HL-60 (cell line): ENCODE data around the gene PIK3CD.

Experiments
- POLR2AphosphoS5 ChIP-seq: IDR thresholded peaks from 2 replicates; pipeline ENCODE4 v1.6.1; 2012; ENCODE audit warnings: low read depth
- TF ChIP-seq, protein P1 (sequence below): IDR thresholded peaks from one replicate; pipeline ENCODE4 v1.5.1; 2011; ENCODE audit warnings: low read length, control low read depth, inconsistent platforms; ENCODE audit not compliant: insufficient read depth
- TF ChIP-seq, protein P2 (sequence below): IDR thresholded peaks from 2 replicates; pipeline ENCODE4 v1.6.1; 2012; ENCODE audit warnings: low read depth; ENCODE audit not compliant: insufficient replicate concordance

DNA sequence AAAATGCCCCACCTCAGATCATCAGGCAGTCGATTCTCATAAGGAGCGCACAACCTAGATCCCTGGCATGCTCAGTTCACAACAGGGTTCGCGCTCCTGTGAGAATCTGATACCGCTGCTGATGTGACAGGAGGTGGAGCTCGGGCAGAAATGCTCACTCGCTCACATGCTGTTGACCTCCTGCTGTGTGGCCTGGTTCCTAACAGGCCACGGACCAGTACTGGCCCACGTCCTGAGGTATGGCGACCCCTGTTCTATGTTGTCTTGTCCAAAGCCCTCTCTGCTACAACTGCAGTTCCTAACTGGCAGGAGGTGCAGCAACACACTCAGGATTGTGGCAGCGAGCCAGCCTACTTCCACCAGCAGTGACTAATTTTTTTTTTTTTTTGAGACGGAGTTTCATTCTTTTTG lies 101.6 kb downstream of the PIK3CD start:
- TF ChIP-seq, protein P1, sequence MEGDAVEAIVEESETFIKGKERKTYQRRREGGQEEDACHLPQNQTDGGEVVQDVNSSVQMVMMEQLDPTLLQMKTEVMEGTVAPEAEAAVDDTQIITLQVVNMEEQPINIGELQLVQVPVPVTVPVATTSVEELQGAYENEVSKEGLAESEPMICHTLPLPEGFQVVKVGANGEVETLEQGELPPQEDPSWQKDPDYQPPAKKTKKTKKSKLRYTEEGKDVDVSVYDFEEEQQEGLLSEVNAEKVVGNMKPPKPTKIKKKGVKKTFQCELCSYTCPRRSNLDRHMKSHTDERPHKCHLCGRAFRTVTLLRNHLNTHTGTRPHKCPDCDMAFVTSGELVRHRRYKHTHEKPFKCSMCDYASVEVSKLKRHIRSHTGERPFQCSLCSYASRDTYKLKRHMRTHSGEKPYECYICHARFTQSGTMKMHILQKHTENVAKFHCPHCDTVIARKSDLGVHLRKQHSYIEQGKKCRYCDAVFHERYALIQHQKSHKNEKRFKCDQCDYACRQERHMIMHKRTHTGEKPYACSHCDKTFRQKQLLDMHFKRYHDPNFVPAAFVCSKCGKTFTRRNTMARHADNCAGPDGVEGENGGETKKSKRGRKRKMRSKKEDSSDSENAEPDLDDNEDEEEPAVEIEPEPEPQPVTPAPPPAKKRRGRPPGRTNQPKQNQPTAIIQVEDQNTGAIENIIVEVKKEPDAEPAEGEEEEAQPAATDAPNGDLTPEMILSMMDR: no peak
- no peak for TF ChIP-seq POLR2AphosphoS5
- TF ChIP-seq, protein P2, sequence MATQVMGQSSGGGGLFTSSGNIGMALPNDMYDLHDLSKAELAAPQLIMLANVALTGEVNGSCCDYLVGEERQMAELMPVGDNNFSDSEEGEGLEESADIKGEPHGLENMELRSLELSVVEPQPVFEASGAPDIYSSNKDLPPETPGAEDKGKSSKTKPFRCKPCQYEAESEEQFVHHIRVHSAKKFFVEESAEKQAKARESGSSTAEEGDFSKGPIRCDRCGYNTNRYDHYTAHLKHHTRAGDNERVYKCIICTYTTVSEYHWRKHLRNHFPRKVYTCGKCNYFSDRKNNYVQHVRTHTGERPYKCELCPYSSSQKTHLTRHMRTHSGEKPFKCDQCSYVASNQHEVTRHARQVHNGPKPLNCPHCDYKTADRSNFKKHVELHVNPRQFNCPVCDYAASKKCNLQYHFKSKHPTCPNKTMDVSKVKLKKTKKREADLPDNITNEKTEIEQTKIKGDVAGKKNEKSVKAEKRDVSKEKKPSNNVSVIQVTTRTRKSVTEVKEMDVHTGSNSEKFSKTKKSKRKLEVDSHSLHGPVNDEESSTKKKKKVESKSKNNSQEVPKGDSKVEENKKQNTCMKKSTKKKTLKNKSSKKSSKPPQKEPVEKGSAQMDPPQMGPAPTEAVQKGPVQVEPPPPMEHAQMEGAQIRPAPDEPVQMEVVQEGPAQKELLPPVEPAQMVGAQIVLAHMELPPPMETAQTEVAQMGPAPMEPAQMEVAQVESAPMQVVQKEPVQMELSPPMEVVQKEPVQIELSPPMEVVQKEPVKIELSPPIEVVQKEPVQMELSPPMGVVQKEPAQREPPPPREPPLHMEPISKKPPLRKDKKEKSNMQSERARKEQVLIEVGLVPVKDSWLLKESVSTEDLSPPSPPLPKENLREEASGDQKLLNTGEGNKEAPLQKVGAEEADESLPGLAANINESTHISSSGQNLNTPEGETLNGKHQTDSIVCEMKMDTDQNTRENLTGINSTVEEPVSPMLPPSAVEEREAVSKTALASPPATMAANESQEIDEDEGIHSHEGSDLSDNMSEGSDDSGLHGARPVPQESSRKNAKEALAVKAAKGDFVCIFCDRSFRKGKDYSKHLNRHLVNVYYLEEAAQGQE: no peak
